ENCODE data around the gene PTPRK.
"Not testable (repeated sequence)": the region's sequence is repeated elsewhere in the genome, so short reads cannot be mapped to it uniquely, and the experiment has no call there.

Gene PTPRK

DNA sequence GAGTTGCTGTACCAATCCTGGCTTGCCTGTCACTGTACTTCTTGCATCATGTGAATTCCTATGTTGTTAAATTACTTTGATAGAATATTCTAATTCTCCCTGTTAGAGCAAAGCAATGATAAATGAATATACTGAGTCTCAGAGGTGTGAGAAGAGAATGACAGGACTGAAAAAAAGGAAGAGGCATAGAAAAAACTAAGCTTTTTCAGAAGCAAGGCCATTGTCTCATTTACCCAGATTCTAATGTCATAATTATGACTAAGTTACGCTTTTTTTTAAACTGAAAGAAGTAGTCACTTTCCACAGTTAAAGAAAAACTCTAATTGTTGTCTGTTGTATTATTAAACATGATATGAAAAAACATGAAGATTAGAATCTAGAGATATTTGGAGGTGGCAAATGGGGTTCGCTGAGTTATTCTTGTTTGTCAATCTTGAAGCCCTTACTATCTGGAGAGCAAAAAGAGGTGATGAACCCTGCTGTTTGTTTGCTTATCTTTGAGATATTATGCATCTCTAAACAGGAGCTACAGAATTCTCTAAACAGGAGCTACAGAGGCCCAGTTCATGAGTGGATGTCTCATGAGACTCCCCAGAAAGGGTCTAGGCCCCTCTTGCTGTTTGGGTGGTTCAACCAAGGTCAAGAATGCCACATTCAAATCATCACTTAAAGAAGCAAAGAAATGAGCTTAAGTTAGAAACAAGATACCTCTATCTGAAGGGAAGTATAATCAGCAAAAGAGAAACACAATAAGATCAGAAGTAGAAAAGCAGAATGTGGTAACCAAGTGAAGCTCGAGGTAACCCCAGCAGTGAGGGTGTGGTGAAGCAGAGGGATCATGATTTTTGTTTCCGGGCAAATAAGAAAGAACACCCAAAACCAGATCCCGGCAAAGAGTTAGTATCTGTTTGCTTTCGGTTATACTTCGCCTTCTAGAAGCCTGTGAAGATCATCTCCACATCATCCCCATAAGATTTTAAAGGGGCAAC lies 586.3 kb downstream of the PTPRK start:
- no peaks in the 10 kb centered on the region for H3K36me3 ChIP-seq
- peaks cover 2% of the 10 kb centered on the region for H3K9me3 ChIP-seq (ENCODE audit: severe bottlenecking)
- no peak overlapping the region for H3K27ac ChIP-seq
- DNase-seq = no peak
- TF ChIP-seq, protein P1, sequence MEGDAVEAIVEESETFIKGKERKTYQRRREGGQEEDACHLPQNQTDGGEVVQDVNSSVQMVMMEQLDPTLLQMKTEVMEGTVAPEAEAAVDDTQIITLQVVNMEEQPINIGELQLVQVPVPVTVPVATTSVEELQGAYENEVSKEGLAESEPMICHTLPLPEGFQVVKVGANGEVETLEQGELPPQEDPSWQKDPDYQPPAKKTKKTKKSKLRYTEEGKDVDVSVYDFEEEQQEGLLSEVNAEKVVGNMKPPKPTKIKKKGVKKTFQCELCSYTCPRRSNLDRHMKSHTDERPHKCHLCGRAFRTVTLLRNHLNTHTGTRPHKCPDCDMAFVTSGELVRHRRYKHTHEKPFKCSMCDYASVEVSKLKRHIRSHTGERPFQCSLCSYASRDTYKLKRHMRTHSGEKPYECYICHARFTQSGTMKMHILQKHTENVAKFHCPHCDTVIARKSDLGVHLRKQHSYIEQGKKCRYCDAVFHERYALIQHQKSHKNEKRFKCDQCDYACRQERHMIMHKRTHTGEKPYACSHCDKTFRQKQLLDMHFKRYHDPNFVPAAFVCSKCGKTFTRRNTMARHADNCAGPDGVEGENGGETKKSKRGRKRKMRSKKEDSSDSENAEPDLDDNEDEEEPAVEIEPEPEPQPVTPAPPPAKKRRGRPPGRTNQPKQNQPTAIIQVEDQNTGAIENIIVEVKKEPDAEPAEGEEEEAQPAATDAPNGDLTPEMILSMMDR (IDR thresholded peaks at IDR 0.05; ENCODE audit: low read depth, low read length) = no peak
- H3K4me3 ChIP-seq (ENCODE audit: low read depth, low read length) = no peak overlapping the region
- no peaks in the 10 kb centered on the region for H3K27me3 ChIP-seq (ENCODE audit: insufficient read depth, low read depth, severe bottlenecking)

DNA sequence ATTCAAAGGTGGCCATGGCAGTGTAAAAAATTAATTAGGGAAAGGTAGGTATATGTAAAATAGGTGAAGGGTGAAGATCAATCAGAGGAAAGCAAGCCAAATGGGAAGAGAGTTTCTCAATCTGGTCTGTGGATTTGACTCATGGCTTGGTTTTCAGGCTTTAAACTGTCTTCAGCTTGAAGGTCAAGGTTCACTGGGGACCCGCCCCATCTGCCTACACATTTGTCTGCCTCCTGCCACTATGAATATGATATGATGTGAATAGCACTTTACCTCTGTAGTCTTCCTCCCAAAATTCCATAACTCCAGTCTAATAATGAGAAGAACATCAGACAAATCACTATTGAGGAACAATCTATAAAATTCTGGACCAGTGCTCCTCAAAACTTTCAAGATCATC lies 587.3 kb downstream of the PTPRK start:
- H3K27me3 ChIP-seq (ENCODE audit: insufficient read depth, low read depth, severe bottlenecking) = no peaks in the 10 kb centered on the region
- H3K4me3 ChIP-seq (ENCODE audit: low read depth, low read length) = no peak overlapping the region
- no peak for DNase-seq
- TF ChIP-seq, protein P1 (IDR thresholded peaks at IDR 0.05; ENCODE audit: low read depth, low read length) = no peak
- no peaks in the 10 kb centered on the region for H3K36me3 ChIP-seq
- H3K27ac ChIP-seq = no peak overlapping the region
- peaks cover 2% of the 10 kb centered on the region for H3K9me3 ChIP-seq (ENCODE audit: severe bottlenecking)

- DNase-seq = no peak
- Histone ChIP-seq H3K4me3 (ENCODE audit: low read depth, low read length) (no peak overlapping the region), H3K27me3 (ENCODE audit: insufficient read depth, low read depth, severe bottlenecking) (no peaks in the 10 kb centered on the region), H3K27ac (no peak overlapping the region), H3K36me3 (no peaks in the 10 kb centered on the region), H3K9me3 (ENCODE audit: severe bottlenecking) (peaks cover 2% of the 10 kb centered on the region)
- TF ChIP-seq, protein P1 (IDR thresholded peaks at IDR 0.05; ENCODE audit: low read depth, low read length) = no peak
Observed at GRCh38 chr6:127932708-127933107, 587.7 kb downstream of the PTPRK start.

DNA sequence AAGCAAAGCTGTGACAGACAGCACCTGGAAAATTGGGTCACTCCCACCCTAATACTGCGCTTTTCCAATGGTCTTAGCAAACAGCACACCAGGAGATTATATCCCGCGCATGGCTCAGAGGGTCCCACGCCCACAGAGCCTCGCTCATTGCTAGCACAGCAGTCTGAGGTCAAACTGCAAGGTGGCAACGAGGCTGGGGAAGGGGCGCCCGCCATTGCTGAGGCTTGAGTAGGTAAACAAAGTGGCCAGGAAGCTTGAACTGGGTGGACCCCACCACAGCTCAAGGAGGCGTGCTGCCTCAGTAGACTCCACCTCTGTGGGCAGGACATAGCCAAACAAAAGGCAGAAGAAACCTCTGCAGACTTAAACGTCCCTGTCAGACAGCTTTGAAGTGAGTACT lies 594.0 kb downstream of the PTPRK start:
- DNase-seq, H3K27ac ChIP-seq: not testable (repeated sequence)

GRCh38 chr6:127924440-127924839 lies 596.0 kb downstream of the PTPRK start:
- no peaks in the 10 kb centered on the region for H3K36me3 ChIP-seq
- TF ChIP-seq, protein P1 (IDR thresholded peaks at IDR 0.05; ENCODE audit: low read depth, low read length) = no peak
- no peak overlapping the region for H3K27ac ChIP-seq
- H3K9me3 ChIP-seq (ENCODE audit: severe bottlenecking) = no peaks in the 10 kb centered on the region
- H3K27me3 ChIP-seq (ENCODE audit: insufficient read depth, low read depth, severe bottlenecking) = no peaks in the 10 kb centered on the region
- no peak for DNase-seq
- H3K4me3 ChIP-seq (ENCODE audit: low read depth, low read length) = no peak overlapping the region

More for the DNA sequence above, 594.0 kb downstream of the PTPRK start:
- not testable (repeated sequence) for H3K9me3 ChIP-seq (ENCODE audit: severe bottlenecking); H3K4me3 ChIP-seq (ENCODE audit: low read depth, low read length); H3K27me3 ChIP-seq (ENCODE audit: insufficient read depth, low read depth, severe bottlenecking); H3K36me3 ChIP-seq

DNA sequence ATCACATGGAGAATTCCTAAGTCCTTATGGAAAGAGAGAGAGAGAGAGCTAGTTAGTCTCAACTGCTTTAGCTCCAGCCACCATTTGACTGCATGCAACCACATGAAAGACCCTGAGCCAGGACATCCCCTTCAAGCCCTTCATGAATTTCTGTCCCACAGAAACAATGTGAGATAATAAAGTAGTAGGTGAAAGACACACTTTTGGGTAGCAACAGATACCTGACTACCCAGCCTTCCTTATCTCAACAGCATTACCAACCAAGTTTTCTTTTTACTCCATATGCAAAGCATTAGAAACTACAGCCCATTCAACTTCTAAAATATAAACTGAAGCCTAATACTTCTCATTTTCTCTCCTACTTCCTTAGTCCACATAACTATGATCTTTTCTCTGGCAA lies 596.4 kb downstream of the PTPRK start:
- no peaks in the 10 kb centered on the region for H3K9me3 ChIP-seq (ENCODE audit: severe bottlenecking)
- H3K27ac ChIP-seq = no peak overlapping the region
- no peaks in the 10 kb centered on the region for H3K27me3 ChIP-seq (ENCODE audit: insufficient read depth, low read depth, severe bottlenecking)
- DNase-seq = no peak
- TF ChIP-seq, protein P1 (IDR thresholded peaks at IDR 0.05; ENCODE audit: low read depth, low read length) = no peak
- no peak overlapping the region for H3K4me3 ChIP-seq (ENCODE audit: low read depth, low read length)
- no peaks in the 10 kb centered on the region for H3K36me3 ChIP-seq
